ENCODE measurements around the gene BLACAT1. TPM values are rescaled to one million over a fixed set of nuclear protein-coding genes. Genes with fewer than 3 reads are reported as not detected.
A peak's percentile ranks its signal among the peaks of the same experiment; 100 is the strongest.

The BLACAT1 gene
- total and polyA plus RNA-seq, 2 of the 13 experiments (the other 11 are each of a cell fraction or from before 2014, with no cell fraction given) = 1.2 to 2.8 TPM

GRCh38 chr1:205440476-205441317 is 15.1 kb downstream of the BLACAT1 start (continued):
- TF ChIP-seq, protein P1, sequence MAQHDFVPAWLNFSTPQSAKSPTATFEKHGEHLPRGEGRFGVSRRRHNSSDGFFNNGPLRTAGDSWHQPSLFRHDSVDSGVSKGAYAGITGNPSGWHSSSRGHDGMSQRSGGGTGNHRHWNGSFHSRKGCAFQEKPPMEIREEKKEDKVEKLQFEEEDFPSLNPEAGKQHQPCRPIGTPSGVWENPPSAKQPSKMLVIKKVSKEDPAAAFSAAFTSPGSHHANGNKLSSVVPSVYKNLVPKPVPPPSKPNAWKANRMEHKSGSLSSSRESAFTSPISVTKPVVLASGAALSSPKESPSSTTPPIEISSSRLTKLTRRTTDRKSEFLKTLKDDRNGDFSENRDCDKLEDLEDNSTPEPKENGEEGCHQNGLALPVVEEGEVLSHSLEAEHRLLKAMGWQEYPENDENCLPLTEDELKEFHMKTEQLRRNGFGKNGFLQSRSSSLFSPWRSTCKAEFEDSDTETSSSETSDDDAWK (CRISPR knock-in tag; IDR thresholded peaks at IDR 0.05) = no peak
- TF ChIP-seq NFYC (CRISPR knock-in tag; IDR thresholded peaks at IDR 0.05) (no peak), ZFY (CRISPR knock-in tag; IDR thresholded peaks at IDR 0.05) (0 out of 2 replicates have a peak, but pooled peaks have one; percentile 19), SRY (CRISPR knock-in tag; IDR thresholded peaks at IDR 0.05) (no peak), ZIK1 (CRISPR knock-in tag; IDR thresholded peaks at IDR 0.05; ENCODE audit: borderline replicate concordance, low read depth) (no peak), KLF13 (CRISPR knock-in tag; IDR thresholded peaks at IDR 0.05) (no peak), RXRA (CRISPR knock-in tag; IDR thresholded peaks at IDR 0.05) (no peak; the same call in 1 of the 2 replicates), PHF21A (CRISPR knock-in tag; IDR thresholded peaks at IDR 0.05) (no peak), FOXO4 (CRISPR knock-in tag; conservative IDR thresholded peaks at IDR 0.05) (no peak), ZNF34 (CRISPR knock-in tag; IDR thresholded peaks at IDR 0.05; ENCODE audit: borderline replicate concordance) (no peak), ZNF496 (CRISPR knock-in tag; IDR thresholded peaks at IDR 0.05; ENCODE audit: insufficient replicate concordance) (no peak), AKAP8 (CRISPR knock-in tag; IDR thresholded peaks at IDR 0.05) (peak; percentile 72; the same call in 1 of the 2 replicates), MAFG (CRISPR knock-in tag; IDR thresholded peaks at IDR 0.05) (no peak), ZNF616 (CRISPR knock-in tag; IDR thresholded peaks at IDR 0.05; ENCODE audit: low read depth) (no peak), ZNF605 (CRISPR knock-in tag; IDR thresholded peaks at IDR 0.05) (no peak), ZNF441 (CRISPR knock-in tag; IDR thresholded peaks at IDR 0.05; ENCODE audit: borderline replicate concordance) (no peak), GTF2F1 (IDR thresholded peaks at IDR 0.05; ENCODE audit: low read length) (no peak), PCBP1 (IDR thresholded peaks at IDR 0.05; ENCODE audit: borderline replicate concordance, low read depth, low read length) (no peak), MAF1 (CRISPR knock-in tag; IDR thresholded peaks at IDR 0.05; ENCODE audit: borderline replicate concordance) (no peak), ARNT2 (CRISPR knock-in tag; IDR thresholded peaks at IDR 0.05; ENCODE audit: low read depth) (no peak), DRAP1 (CRISPR knock-in tag; IDR thresholded peaks at IDR 0.05) (0 out of 2 replicates have a peak, but pooled peaks have one; percentile 13), ZNF17 (CRISPR knock-in tag; IDR thresholded peaks at IDR 0.05) (no peak), ZNF326 (CRISPR knock-in tag; IDR thresholded peaks at IDR 0.05; ENCODE audit: borderline replicate concordance) (no peak)
- TF ChIP-seq, protein P2, sequence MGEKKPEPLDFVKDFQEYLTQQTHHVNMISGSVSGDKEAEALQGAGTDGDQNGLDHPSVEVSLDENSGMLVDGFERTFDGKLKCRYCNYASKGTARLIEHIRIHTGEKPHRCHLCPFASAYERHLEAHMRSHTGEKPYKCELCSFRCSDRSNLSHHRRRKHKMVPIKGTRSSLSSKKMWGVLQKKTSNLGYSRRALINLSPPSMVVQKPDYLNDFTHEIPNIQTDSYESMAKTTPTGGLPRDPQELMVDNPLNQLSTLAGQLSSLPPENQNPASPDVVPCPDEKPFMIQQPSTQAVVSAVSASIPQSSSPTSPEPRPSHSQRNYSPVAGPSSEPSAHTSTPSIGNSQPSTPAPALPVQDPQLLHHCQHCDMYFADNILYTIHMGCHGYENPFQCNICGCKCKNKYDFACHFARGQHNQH (CRISPR knock-in tag; IDR thresholded peaks at IDR 0.05) = no peak
- TF ChIP-seq, protein P3, sequence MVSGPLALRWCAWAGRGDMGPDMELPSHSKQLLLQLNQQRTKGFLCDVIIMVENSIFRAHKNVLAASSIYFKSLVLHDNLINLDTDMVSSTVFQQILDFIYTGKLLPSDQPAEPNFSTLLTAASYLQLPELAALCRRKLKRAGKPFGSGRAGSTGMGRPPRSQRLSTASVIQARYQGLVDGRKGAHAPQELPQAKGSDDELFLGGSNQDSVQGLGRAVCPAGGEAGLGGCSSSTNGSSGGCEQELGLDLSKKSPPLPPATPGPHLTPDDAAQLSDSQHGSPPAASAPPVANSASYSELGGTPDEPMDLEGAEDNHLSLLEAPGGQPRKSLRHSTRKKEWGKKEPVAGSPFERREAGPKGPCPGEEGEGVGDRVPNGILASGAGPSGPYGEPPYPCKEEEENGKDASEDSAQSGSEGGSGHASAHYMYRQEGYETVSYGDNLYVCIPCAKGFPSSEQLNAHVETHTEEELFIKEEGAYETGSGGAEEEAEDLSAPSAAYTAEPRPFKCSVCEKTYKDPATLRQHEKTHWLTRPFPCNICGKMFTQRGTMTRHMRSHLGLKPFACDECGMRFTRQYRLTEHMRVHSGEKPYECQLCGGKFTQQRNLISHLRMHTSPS (CRISPR knock-in tag; IDR thresholded peaks at IDR 0.05; ENCODE audit: low read depth) = no peak

Data from HepG2 (cell line).